Measurements from ENCODE around the gene EEF2K.

The EEF2K gene

DNA sequence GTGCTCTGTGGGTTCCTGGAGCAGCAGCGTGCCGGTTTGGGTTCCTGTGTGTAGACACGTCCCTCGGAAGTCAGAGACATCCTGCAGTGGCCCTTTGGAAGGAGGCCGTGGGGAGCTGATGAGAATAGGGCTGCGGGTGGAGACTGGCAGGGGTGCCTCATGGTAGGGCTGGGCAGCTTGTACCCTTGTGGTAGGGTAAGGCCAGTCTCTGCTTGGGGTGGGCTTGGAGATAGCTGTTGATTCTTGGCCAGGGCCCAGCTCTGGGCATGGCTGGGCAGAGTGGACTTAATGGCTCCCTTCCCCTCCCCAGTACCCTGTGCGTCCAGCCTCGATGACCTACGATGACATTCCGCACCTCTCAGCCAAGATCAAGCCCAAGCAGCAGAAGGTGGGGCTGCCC, 101.8 kb downstream of the EEF2K start:
- peaks cover 49% of the 10 kb centered on the region for H3K36me3 ChIP-seq (ENCODE audit: control insufficient read depth, insufficient read depth, low read length)
- H3K9me3 ChIP-seq (ENCODE audit: control insufficient read depth, insufficient read depth, low read length) = no peaks in the 10 kb centered on the region
- no peak for DNase-seq (ENCODE audit: low read depth, low spot score)
- no peak overlapping the region for H3K27ac ChIP-seq (ENCODE audit: low read length)
- WGBS (ENCODE audit: insufficient coverage, insufficient read length) = no CpG with 5 or more reads among the region's 10 CpGs
- H3K27me3 ChIP-seq (ENCODE audit: control insufficient read depth, insufficient read depth, low read length) = no peaks in the 10 kb centered on the region
- H3K4me3 ChIP-seq (ENCODE audit: low read length) = no peak overlapping the region
- no peaks in the 10 kb centered on the region for H3K4me1 ChIP-seq (ENCODE audit: control insufficient read depth, insufficient read depth, low read length)

DNA sequence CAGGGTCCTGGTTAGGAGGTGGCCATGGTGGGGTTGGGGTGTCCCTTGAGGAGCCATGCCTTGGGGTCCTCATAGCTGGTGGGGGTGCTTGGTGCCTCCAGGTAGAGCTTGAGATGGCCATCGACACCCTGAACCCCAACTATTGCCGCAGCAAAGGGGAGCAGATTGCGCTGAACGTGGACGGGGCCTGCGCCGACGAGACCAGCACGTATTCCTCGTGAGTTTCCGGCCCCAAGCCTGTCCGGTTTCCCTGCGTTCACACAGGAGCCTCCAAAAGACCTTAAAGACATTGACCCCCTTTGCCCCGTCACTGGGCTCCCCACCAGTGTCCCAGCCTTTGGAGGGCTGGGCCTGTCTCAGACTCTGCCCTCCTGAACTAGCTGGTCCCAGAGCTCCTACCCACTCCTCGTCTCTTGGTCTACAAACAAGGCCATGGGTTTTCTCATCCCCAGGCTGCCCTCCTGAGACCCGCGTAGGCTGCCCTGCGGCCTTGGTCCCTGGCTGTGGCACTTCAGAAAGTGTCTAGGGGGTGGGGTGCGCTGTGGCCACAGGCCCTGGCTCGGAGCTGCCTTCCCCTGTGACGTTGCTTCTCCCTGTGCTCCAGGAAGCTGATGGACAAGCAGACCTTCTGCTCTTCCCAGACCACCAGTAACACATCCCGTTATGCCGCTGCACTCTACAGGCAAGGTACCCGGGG, 102.9 kb downstream of the EEF2K start:
- H3K27me3 ChIP-seq (ENCODE audit: control insufficient read depth, insufficient read depth, low read length) = no peaks in the 10 kb centered on the region
- H3K4me3 ChIP-seq (ENCODE audit: low read length) = no peak overlapping the region
- WGBS (ENCODE audit: insufficient coverage, insufficient read length) = no CpG with 5 or more reads among the region's 24 CpGs
- H3K9me3 ChIP-seq (ENCODE audit: control insufficient read depth, insufficient read depth, low read length) = no peaks in the 10 kb centered on the region
- peaks cover 55% of the 10 kb centered on the region for H3K36me3 ChIP-seq (ENCODE audit: control insufficient read depth, insufficient read depth, low read length)
- no peak for DNase-seq (ENCODE audit: low read depth, low spot score)
- no peak overlapping the region for H3K27ac ChIP-seq (ENCODE audit: low read length)
- no peaks in the 10 kb centered on the region for H3K4me1 ChIP-seq (ENCODE audit: control insufficient read depth, insufficient read depth, low read length)

DNA sequence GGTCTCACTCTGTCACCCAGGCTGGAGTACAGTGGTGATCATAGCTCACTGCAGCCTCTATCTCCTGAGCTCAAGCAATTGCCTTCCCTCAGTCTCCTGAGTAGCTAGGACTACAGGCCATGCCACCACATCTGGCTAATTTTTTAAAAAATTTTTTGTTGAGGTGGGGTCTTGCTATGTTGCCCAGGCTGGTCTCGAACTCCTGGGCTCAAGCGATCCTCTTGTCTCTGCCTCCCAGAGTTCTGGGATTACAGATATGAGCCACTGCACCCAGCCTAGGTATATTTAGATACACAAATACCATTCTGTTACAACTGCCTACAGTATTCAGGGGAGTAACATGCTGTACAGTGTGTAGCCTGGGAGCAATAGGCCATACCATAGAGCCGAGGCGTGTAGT, 105.4 kb downstream of the EEF2K start:
- DNase-seq (ENCODE audit: low read depth, low spot score) = no peak
- Histone ChIP-seq H3K27ac (ENCODE audit: low read length) (no peak overlapping the region), H3K36me3 (ENCODE audit: control insufficient read depth, insufficient read depth, low read length) (peaks cover 50% of the 10 kb centered on the region), H3K4me1 (ENCODE audit: control insufficient read depth, insufficient read depth, low read length) (no peaks in the 10 kb centered on the region), H3K4me3 (ENCODE audit: low read length) (no peak overlapping the region), H3K9me3 (ENCODE audit: control insufficient read depth, insufficient read depth, low read length) (no peaks in the 10 kb centered on the region), H3K27me3 (ENCODE audit: control insufficient read depth, insufficient read depth, low read length) (no peaks in the 10 kb centered on the region)
- WGBS (ENCODE audit: insufficient coverage, insufficient read length) = no CpG with 5 or more reads among the region's 4 CpGs

DNA sequence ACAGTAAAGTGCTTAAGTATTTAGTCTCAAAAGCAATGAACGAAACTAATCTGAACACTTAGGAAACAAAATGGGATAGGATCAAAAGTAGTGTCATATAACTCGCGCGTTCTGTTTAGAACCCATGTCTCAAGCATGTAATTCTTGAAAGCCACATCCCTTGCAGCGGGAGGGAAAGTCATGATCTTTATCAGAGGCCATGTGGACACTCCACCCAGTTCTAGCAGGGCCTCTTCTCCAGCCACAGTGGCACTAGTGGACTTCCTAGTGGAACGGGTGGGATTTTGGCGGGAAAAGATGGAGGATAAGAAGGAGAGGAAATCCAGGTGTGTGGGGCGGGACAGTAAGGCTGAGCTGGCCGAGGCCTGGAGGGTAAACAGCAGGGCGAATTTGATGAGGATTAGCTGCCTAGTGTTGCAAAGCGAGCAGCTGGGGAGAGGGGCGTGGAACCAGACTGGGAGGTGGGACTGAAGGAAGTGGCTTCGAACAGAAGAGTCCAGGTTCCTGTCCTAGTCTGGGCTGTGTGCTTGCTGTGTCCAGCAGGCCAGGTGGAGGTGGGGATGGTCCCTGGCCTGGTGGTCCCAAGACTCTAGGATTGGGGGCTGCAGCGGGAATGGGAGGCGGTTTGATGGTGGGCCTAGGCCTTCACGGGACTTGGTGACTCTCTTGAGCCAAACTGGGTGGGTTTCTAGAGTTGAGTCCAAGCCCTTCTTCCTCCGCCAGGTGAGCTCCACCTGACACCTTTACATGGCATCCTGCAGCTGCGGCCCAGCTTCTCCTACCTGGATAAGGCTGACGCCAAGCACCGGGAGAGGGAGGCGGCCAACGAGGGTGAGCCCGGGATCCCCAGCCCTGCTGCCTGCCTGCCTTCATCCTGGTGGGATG, 107.1 kb downstream of the EEF2K start:
- H3K27ac ChIP-seq (ENCODE audit: low read length) = no peak overlapping the region
- no peaks in the 10 kb centered on the region for H3K27me3 ChIP-seq (ENCODE audit: control insufficient read depth, insufficient read depth, low read length)
- no peak for DNase-seq (ENCODE audit: low read depth, low spot score)
- H3K9me3 ChIP-seq (ENCODE audit: control insufficient read depth, insufficient read depth, low read length) = no peaks in the 10 kb centered on the region
- no peaks in the 10 kb centered on the region for H3K4me1 ChIP-seq (ENCODE audit: control insufficient read depth, insufficient read depth, low read length)
- H3K4me3 ChIP-seq (ENCODE audit: low read length) = no peak overlapping the region
- peaks cover 46% of the 10 kb centered on the region for H3K36me3 ChIP-seq (ENCODE audit: control insufficient read depth, insufficient read depth, low read length)
- no CpG with 5 or more reads among the region's 23 CpGs for WGBS (ENCODE audit: insufficient coverage, insufficient read length)

DNA sequence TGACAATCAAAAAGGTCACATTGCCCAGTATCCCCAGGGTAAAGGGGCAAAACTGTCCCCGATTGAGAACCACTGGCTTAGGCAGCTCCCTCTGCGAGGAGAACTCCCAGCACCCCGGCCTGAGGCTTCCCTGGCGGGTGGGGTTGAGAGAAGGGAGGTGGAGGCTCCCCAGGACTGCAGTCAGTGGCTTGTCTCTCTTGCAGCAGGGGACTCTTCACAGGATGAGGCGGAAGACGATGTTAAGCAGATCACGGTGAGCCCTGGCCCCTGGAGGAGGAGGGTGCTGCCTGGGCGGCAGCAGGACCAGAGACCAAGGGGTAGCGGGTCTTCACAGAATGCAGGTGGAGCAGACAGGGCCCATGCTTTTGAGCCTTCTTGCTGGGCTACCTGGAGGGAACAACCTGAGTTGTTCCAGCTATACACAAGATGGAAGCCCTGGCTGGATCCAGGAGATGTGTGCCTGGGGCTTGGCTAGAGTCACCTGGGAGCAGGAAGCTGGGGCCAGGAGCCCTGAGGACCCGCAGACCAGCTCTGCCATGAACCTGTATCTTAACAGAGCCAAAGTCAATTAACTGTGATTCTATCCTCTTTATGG, 107.9 kb downstream of the EEF2K start:
- Histone ChIP-seq H3K27ac (ENCODE audit: low read length) (no peak overlapping the region), H3K9me3 (ENCODE audit: control insufficient read depth, insufficient read depth, low read length) (no peaks in the 10 kb centered on the region), H3K4me1 (ENCODE audit: control insufficient read depth, insufficient read depth, low read length) (no peaks in the 10 kb centered on the region), H3K4me3 (ENCODE audit: low read length) (no peak overlapping the region), H3K27me3 (ENCODE audit: control insufficient read depth, insufficient read depth, low read length) (no peaks in the 10 kb centered on the region), H3K36me3 (ENCODE audit: control insufficient read depth, insufficient read depth, low read length) (peaks cover 42% of the 10 kb centered on the region)
- WGBS (ENCODE audit: insufficient coverage, insufficient read length) = no CpG with 5 or more reads among the region's 10 CpGs
- DNase-seq (ENCODE audit: low read depth, low spot score) = no peak

DNA sequence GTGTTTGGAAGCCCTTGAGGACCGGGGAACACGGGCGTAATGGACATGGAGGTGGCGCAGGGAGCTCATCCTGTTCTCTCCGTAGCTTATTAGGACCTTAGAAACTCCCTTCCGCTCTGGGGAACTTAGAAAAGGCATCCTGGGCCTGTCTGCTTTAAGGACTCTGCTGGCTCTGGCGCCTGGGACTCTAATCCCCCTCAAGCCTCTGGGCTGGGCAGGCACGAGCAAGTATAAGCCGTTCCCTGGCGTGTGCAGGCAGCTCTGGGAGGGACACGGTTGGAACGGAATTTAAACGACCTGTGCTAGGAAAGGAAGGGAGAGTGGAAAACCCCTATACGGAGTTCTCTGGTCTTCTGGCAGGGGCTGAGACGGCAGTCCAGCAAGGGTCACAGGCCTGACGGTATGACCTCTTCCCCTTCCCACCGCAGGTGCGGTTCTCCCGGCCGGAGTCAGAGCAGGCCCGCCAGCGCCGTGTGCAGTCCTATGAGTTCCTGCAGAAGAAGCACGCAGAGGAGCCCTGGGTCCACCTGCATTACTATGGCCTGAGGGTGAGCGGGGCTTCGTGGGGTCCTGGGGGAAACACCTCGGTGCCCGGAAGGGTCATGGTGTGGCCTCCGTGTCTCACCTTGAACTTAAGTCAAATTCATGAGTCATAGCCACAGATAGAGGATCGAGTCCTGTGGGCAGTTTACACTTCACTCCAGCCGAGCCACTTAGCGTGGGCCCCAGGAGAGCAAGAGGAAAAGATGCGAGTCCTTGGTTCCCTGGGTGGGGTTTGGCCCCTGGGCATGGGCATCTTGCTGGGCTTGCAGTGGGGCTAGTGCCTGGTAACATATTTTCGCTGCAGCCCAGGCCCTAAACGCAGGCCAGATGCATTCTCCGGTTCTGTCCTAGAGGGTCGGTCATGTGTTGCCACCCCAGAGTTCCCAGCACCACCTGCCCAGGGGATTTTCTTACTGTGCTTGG, 108.9 kb downstream of the EEF2K start:
- DNase-seq (ENCODE audit: low read depth, low spot score) = no peak
- Histone ChIP-seq H3K9me3 (ENCODE audit: control insufficient read depth, insufficient read depth, low read length) (no peaks in the 10 kb centered on the region), H3K27me3 (ENCODE audit: control insufficient read depth, insufficient read depth, low read length) (no peaks in the 10 kb centered on the region), H3K27ac (ENCODE audit: low read length) (no peak overlapping the region), H3K4me3 (ENCODE audit: low read length) (no peak overlapping the region), H3K36me3 (ENCODE audit: control insufficient read depth, insufficient read depth, low read length) (peaks cover 33% of the 10 kb centered on the region), H3K4me1 (ENCODE audit: control insufficient read depth, insufficient read depth, low read length) (no peaks in the 10 kb centered on the region)
- WGBS (ENCODE audit: insufficient coverage, insufficient read length) = no CpG with 5 or more reads among the region's 37 CpGs

DNA sequence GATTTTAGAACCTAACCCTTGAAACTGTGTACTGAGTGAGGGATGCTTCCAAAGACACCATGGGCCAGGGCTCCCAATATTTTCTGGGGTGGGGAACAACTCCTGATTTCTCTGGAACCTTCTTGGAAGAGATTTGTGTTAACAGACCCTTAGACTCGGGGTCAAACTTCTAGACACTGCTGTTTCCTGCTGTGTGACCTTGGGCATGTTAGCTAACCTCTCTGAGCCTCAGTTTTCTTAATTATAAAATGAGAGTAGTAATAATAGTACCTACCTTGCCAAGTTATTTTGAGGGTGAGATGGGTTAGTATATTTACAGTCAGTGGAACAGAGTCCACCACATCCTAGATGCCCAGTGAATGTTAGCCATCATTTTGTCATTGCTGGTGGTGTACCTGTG, 109.9 kb downstream of the EEF2K start:
- Histone ChIP-seq H3K36me3 (ENCODE audit: control insufficient read depth, insufficient read depth, low read length) (peaks cover 31% of the 10 kb centered on the region), H3K27me3 (ENCODE audit: control insufficient read depth, insufficient read depth, low read length) (no peaks in the 10 kb centered on the region), H3K27ac (ENCODE audit: low read length) (no peak overlapping the region), H3K9me3 (ENCODE audit: control insufficient read depth, insufficient read depth, low read length) (no peaks in the 10 kb centered on the region), H3K4me1 (ENCODE audit: control insufficient read depth, insufficient read depth, low read length) (no peaks in the 10 kb centered on the region), H3K4me3 (ENCODE audit: low read length) (no peak overlapping the region)
- no CpG with 5 or more reads among the region's 1 CpG for WGBS (ENCODE audit: insufficient coverage, insufficient read length)
- no peak for DNase-seq (ENCODE audit: low read depth, low spot score)

DNA sequence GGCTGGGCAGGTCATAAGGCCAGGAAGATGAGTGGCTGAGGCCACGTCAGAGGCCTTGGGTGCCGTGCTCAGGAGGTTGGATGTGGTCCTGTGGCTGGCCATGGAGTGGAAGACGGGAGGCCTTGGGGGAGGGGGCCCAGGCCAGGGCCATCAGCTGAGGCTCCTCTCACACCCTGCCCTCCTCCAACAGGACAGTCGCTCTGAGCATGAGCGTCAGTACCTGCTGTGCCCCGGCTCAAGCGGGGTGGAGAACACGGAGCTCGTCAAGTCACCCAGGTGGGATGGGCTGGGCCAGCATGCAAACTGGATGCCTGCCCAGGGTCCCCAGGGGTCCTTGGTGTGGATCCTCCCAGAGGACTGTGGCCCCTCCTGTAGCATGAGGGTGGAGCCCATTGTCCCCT, 110.3 kb downstream of the EEF2K start:
- no peaks in the 10 kb centered on the region for H3K27me3 ChIP-seq (ENCODE audit: control insufficient read depth, insufficient read depth, low read length)
- no CpG with 5 or more reads among the region's 9 CpGs for WGBS (ENCODE audit: insufficient coverage, insufficient read length)
- H3K4me3 ChIP-seq (ENCODE audit: low read length) = no peak overlapping the region
- H3K36me3 ChIP-seq (ENCODE audit: control insufficient read depth, insufficient read depth, low read length) = peaks cover 31% of the 10 kb centered on the region
- no peak overlapping the region for H3K27ac ChIP-seq (ENCODE audit: low read length)
- no peaks in the 10 kb centered on the region for H3K9me3 ChIP-seq (ENCODE audit: control insufficient read depth, insufficient read depth, low read length)
- H3K4me1 ChIP-seq (ENCODE audit: control insufficient read depth, insufficient read depth, low read length) = no peaks in the 10 kb centered on the region
- no peak for DNase-seq (ENCODE audit: low read depth, low spot score)

GRCh38 chr16:22317001-22317530, 111.0 kb downstream of the EEF2K start:
- WGBS (ENCODE audit: insufficient coverage, insufficient read length) = no CpG with 5 or more reads among the region's 17 CpGs
- no peaks in the 10 kb centered on the region for H3K9me3 ChIP-seq (ENCODE audit: control insufficient read depth, insufficient read depth, low read length)
- H3K36me3 ChIP-seq (ENCODE audit: control insufficient read depth, insufficient read depth, low read length) = peaks cover 32% of the 10 kb centered on the region
- H3K27ac ChIP-seq (ENCODE audit: low read length) = no peak overlapping the region
- DNase-seq (ENCODE audit: low read depth, low spot score) = no peak
- H3K27me3 ChIP-seq (ENCODE audit: control insufficient read depth, insufficient read depth, low read length) = no peaks in the 10 kb centered on the region
- no peak overlapping the region for H3K4me3 ChIP-seq (ENCODE audit: low read length)
- H3K4me1 ChIP-seq (ENCODE audit: control insufficient read depth, insufficient read depth, low read length) = no peaks in the 10 kb centered on the region

Data from iPS DF 6.9 (cell line).